HepG2 (cell line): Measurements from ENCODE around the gene ENKUR. TPM values are rescaled to one million over a fixed set of nuclear protein-coding genes. Genes with fewer than 3 reads are reported as not detected.

ENCODE experiments used
- AKNA ChIP-seq: sonication (generic); formaldehyde crosslinking; IDR thresholded peaks from 2 replicates; pipeline ENCODE4 v1.4.0; 2020; ENCODE audit warnings: missing genetic modification reagents, borderline replicate concordance
- CEBPG ChIP-seq: IDR thresholded peaks from 2 replicates; pipeline ENCODE4 v1.6.1; 2016
- EP300 ChIP-seq, 3 experiments: sonication (generic) in 1 of 3; formaldehyde crosslinking in 1 of 3; IDR thresholded peaks; 2 replicates each; pipeline versions ENCODE4 v1.5.1 to v1.6.1; 2011 to 2020; ENCODE audit warnings: low read depth in 2 of 3, low read length in 2 of 3, borderline replicate concordance in 1 of 3, improper control_type of control experiment in 1 of 3, mild to moderate bottlenecking in 1 of 3, missing genetic modification reagents in 1 of 3, moderate library complexity in 1 of 3
- FOXP1 ChIP-seq, 2 experiments: fragments of 450-650 bp in 1 of 2; IDR thresholded peaks; 2 replicates each; pipeline ENCODE4 v1.6.1; 2017 to 2018; ENCODE audit warnings: antibody characterized with exemption in 1 of 2
- GFI1 ChIP-seq: sonication (generic); formaldehyde crosslinking; IDR thresholded peaks from 2 replicates; pipeline ENCODE4 v1.5.0; 2020; ENCODE audit warnings: missing genetic modification reagents, mild to moderate bottlenecking, borderline replicate concordance
- HNF4A ChIP-seq: sonication (generic); formaldehyde crosslinking; IDR thresholded peaks from 2 replicates; pipeline ENCODE4 v1.4.0; 2020; ENCODE audit warnings: missing genetic modification reagents
- IRF9 ChIP-seq: sonication (generic); formaldehyde crosslinking; IDR thresholded peaks from 2 replicates; pipeline ENCODE4 v1.8.0; 2022; ENCODE audit warnings: missing genetic modification reagents, mild to moderate bottlenecking, borderline replicate concordance
- MAZ ChIP-seq, 2 experiments: sonication (generic) in 1 of 2; formaldehyde crosslinking in 1 of 2; IDR thresholded peaks; 2 replicates each; pipeline versions ENCODE4 v1.5.0 to v1.6.1; 2012 to 2020; ENCODE audit warnings: low read depth in 2 of 2, mild to moderate bottlenecking in 2 of 2, borderline replicate concordance in 1 of 2, improper control_type of control experiment in 1 of 2, low read length in 1 of 2, missing genetic modification reagents in 1 of 2, moderate library complexity in 1 of 2
- MYNN ChIP-seq: sonication (generic); formaldehyde crosslinking; IDR thresholded peaks from 2 replicates; pipeline ENCODE4 v1.4.0; 2020; ENCODE audit warnings: mild to moderate bottlenecking, low read depth, missing genetic modification reagents
- RORA ChIP-seq: sonication (generic); formaldehyde crosslinking; IDR thresholded peaks from 2 replicates; pipeline ENCODE4 v1.5.0; 2020; ENCODE audit warnings: mild to moderate bottlenecking, missing genetic modification reagents, moderate library complexity
- SP1 ChIP-seq, 2 experiments: fragments of 450-650 bp in 1 of 2; sonication (generic) in 1 of 2; formaldehyde crosslinking in 1 of 2; IDR thresholded peaks; 2 replicates each; pipeline versions ENCODE4 v1.4.0 to v1.6.1; 2016 to 2020; ENCODE audit warnings: missing genetic modification reagents in 1 of 2
- TEAD2 ChIP-seq: sonication (generic); formaldehyde crosslinking; IDR thresholded peaks from 2 replicates; pipeline ENCODE4 v1.9.0; 2021; ENCODE audit warnings: missing genetic modification reagents
- THAP9 ChIP-seq: sonication (generic); formaldehyde crosslinking; IDR thresholded peaks from 2 replicates; pipeline ENCODE4; 2020; ENCODE audit warnings: missing genetic modification reagents, mild to moderate bottlenecking, borderline replicate concordance
- ZMAT5 ChIP-seq: sonication (generic); formaldehyde crosslinking; IDR thresholded peaks from 2 replicates; pipeline ENCODE4 v1.5.0; 2020; ENCODE audit warnings: mild to moderate bottlenecking, low read depth, missing genetic modification reagents, borderline replicate concordance
- ZNF20 ChIP-seq: sonication (generic); formaldehyde crosslinking; IDR thresholded peaks from 2 replicates; pipeline ENCODE4 v1.4.0; 2020; ENCODE audit warnings: mild to moderate bottlenecking, moderate library complexity, missing genetic modification reagents
- ZUFSP ChIP-seq: sonication (generic); formaldehyde crosslinking; IDR thresholded peaks from 2 replicates; pipeline ENCODE4 v1.9.0; 2021; ENCODE audit warnings: missing genetic modification reagents, mild to moderate bottlenecking, borderline replicate concordance
- polyA plus RNA-seq, 8 experiments: library from polyadenylated mRNA; depleted of rRNA in 3 of 8; stranded (reverse) in 7 of 8; unstranded in 1 of 8; fragments of >200 nt; fragmentation: Illumina TruSeq in 4 of 8; extraction: Trizol in 4 of 8; gene quantifications; 2 replicates each; pipeline versions ENCODE4 v1.2.1 to v1.2.3, GENCODE V29; 2011 to 2016; ENCODE audit warnings: low read depth in 4 of 8, missing spikeins in 1 of 8, mixed read lengths in 1 of 8; ENCODE audit not compliant: insufficient read depth in 1 of 8
- total RNA-seq, 5 experiments: library from RNA; depleted of rRNA; stranded (reverse); fragments of >200 nt; fragmentation: Illumina TruSeq; extraction: Trizol; gene quantifications; 2 replicates each; pipeline ENCODE4 v1.2.3, GENCODE V29; 2016; ENCODE audit warnings: low read depth in 1 of 5

ENKUR gene
- total and polyA plus RNA-seq, 2 of the 13 experiments (the other 11 are each of a cell fraction or from before 2014, with no cell fraction given): 0.15 TPM

- no peak for TF ChIP-seq THAP9
- TF ChIP-seq MAZ (IDR thresholded peaks at IDR 0.05; ENCODE audit: borderline replicate concordance, low read depth, low read length): no peak
- TF ChIP-seq MAZ (CRISPR knock-in tag; IDR thresholded peaks at IDR 0.05; ENCODE audit: low read depth): no peak
- no peak for TF ChIP-seq RORA (CRISPR knock-in tag)
- TF ChIP-seq IRF9: no peak
- no peak for TF ChIP-seq GFI1 (CRISPR knock-in tag)
- TF ChIP-seq FOXP1 (IDR thresholded peaks at IDR 0.05): no peak
- peak; percentile 31; the same call in 1 of the 2 replicates for TF ChIP-seq FOXP1 (CRISPR knock-in tag; IDR thresholded peaks at IDR 0.05)
- TF ChIP-seq TEAD2 (CRISPR knock-in tag): no peak
- no peak for TF ChIP-seq ZNF20 (CRISPR knock-in tag)
- no peak for TF ChIP-seq ZUFSP
- TF ChIP-seq SP1 (IDR thresholded peaks at IDR 0.05): no peak
- TF ChIP-seq SP1 (CRISPR knock-in tag; IDR thresholded peaks at IDR 0.05): no peak
- TF ChIP-seq AKNA: no peak
- TF ChIP-seq EP300 (IDR thresholded peaks at IDR 0.05; ENCODE audit: low read depth in 2 of 2, low read length in 2 of 2): peak in 1 of 2 experiments; percentile 55; a peak in 1 of 4 replicates
- no peak for TF ChIP-seq EP300 (CRISPR knock-in tag; IDR thresholded peaks at IDR 0.05; ENCODE audit: borderline replicate concordance)
- TF ChIP-seq CEBPG (CRISPR knock-in tag): peak; percentile 51
- peak; percentile 54 for TF ChIP-seq HNF4A (CRISPR knock-in tag)
- no peak for TF ChIP-seq ZMAT5
- no peak for TF ChIP-seq MYNN (CRISPR knock-in tag)
Observed at GRCh38 chr10:24962995-24963394, 53.0 kb downstream of the ENKUR start (continued).
